ENCODE measurements around the gene SLC6A9. TPM values are rescaled to one million over a fixed set of nuclear protein-coding genes. Genes with fewer than 3 reads are reported as not detected.
A peak's percentile ranks its signal among the peaks of the same experiment; 100 is the strongest.

The SLC6A9 gene
- total and polyA plus RNA-seq, 7 donors = 0.28 to 1.2 (median 0.71) TPM

- intact Hi-C loops (cut with DNase I) = no loop called here
- no peak for ATAC-seq
- 91 to 93% (median 91%) methylated on average over 8 to 9 of the region's 9 CpGs for WGBS, 3 donors
- TF ChIP-seq CTCF (IDR thresholded peaks at IDR 0.05) = no peak
- no peaks in the 10 kb centered on the region for H3K36me3 ChIP-seq (ENCODE audit: insufficient read depth in 1 of 2, low read depth in 1 of 2)
- no peak for DNase-seq
- no peak overlapping the region for H3K27ac ChIP-seq
- H3K4me1 ChIP-seq = peaks cover 6% of the 10 kb centered on the region
- H3K4me3 ChIP-seq = no peak overlapping the region
- H3K27me3 ChIP-seq (ENCODE audit: insufficient read depth in 3 of 3, low read length in 2 of 3) = no peaks in the 10 kb centered on the region
- no peaks in the 10 kb centered on the region for H3K9me3 ChIP-seq
Observed at GRCh38 chr1:43993206-43993914, 37.9 kb downstream of the SLC6A9 start.

DNA sequence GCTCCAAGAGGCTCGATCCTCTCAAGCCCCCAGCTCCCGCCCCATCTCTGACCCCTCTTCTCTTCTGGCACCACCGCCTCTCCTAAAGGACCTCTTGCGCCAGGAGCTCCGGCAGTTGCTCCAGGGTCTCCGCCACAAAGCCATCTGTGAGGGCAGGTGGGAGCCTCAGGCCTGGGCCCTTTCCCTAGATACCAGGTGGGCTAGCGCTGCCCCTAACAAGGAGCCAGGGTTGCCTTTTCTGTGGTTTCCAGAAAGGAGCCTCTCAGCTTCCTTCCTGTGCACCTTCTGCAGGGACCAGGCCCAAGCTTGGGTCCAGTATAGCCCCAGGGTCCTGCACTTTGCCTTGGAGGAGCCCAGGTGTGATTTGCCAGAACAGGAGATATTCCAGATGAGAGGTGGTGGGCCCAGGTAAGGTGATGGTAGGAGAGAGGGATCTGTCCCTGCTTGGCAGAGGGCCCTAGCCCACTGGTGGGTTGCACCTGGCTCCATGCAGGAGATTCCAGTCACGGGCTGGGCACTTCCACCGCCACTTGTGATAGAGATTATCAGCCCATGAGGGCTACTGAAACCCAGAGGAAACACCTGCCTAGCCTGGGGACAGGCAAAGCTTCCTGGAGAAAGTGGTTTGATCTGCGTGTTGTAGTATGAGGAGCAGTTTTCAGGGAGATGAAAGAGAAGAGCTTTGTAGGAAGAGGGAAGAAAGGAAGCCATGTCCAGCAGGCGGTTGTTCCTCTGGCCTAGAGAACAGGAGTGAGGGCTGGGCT is 38.8 kb downstream of the SLC6A9 start:
- no peak for TF ChIP-seq CTCF (IDR thresholded peaks at IDR 0.05)
- H3K4me3 ChIP-seq = peak overlapping the region; percentile 83
- DNase-seq (no peak), ATAC-seq (no peak)
- peaks cover 6% of the 10 kb centered on the region for H3K4me1 ChIP-seq
- no peaks in the 10 kb centered on the region for H3K36me3 ChIP-seq (ENCODE audit: insufficient read depth in 1 of 2, low read depth in 1 of 2)
- H3K27ac ChIP-seq = no peak overlapping the region
- intact Hi-C loops (cut with DNase I) = no loop called here
- no peaks in the 10 kb centered on the region for H3K9me3 ChIP-seq
- 52 to 59% (median 54%) methylated on average over 11 of the region's 11 CpGs for WGBS, 3 donors
- H3K27me3 ChIP-seq (ENCODE audit: insufficient read depth in 3 of 3, low read length in 2 of 3) = no peaks in the 10 kb centered on the region

DNA sequence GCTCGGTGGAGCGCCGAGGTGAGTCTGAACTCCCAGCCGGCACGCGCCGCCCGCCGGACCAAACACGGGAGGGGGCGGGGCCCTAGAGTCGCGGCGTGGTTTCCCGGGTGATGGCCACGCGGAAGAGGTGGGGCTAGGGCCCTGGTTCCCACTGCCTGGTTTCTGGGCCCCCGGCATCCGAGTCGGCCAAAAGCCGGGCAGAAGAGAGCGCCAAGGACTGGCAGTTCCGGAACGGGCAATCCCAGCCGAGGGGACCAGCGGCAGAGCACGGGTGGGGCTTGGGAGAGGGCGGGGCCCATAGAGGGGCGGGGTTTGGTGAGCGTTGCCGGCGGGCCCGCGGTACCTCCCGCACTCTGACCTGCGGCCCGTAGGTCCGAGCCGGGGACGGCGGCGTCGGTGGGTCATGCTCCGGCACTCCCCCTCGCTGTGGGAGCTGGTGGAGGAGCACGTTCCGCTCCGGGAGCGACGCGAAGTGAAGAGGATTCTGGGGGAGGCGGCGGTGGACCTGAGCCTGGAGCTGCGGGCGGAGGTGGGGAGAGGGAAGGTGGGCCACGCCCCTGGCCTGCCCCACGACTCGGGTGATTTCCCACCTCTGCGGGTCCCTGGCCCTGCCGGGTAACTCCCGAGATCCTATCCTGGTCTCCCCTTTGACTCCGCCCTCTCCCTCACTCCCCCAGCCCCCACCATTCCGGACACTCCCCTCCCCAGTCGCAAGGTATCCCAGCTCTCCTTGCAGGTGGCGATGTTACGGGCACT is 39.6 kb downstream of the SLC6A9 start, which contains the start of gene CCDC24:
CCDC24 (plus strand) TSS at position 124 of the 756 bp plus-strand sequence; CDS start at position 404, 280 bp downstream.
- TF ChIP-seq CTCF (IDR thresholded peaks at IDR 0.05) = no peak
- Histone ChIP-seq H3K4me1 (peaks cover 6% of the 10 kb centered on the region), H3K27me3 (ENCODE audit: insufficient read depth in 3 of 3, low read length in 2 of 3) (no peaks in the 10 kb centered on the region), H3K27ac (peak within 1 kb of the TSS; percentile 63), H3K9me3 (no peaks in the 10 kb centered on the region), H3K4me3 (peak within 1 kb of the TSS; percentile 83), H3K36me3 (ENCODE audit: insufficient read depth in 1 of 2, low read depth in 1 of 2) (peaks cover 0 to 6% of the 10 kb centered on the region in 2 donors)
- 1 to 3% (median 1%) methylated on average over 33 to 66 of the region's 66 CpGs for WGBS, 3 donors
- DNase-seq = peak; percentile 89 to 92
- intact Hi-C loops (cut with DNase I) = no loop called here
- peak; percentile 87 to 94 (median 90) for ATAC-seq

DNA sequence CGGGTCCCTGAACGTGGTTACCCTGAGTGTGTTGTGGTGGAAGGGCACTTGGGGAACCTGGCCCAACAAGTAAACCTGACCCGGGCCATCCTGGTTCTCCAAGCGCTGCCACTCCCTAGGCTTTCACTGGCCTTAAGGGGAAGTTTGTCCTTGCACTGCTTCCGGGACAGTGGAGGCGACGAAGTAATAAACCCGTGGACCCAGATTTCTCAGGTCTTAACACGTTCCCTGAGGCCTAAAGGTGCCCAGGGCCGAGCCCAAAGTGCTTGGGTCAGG is 40.1 kb downstream of the SLC6A9 start:
- Histone ChIP-seq H3K4me3 (peak overlapping the region; percentile 83), H3K27ac (peak overlapping the region; percentile 63), H3K27me3 (ENCODE audit: insufficient read depth in 3 of 3, low read length in 2 of 3) (no peaks in the 10 kb centered on the region), H3K9me3 (no peaks in the 10 kb centered on the region), H3K36me3 (ENCODE audit: insufficient read depth in 1 of 2, low read depth in 1 of 2) (peaks cover 0 to 12% of the 10 kb centered on the region in 2 donors), H3K4me1 (peaks cover 6% of the 10 kb centered on the region)
- intact Hi-C loops (cut with DNase I) = no loop called here
- 0 to 1% (median 1%) methylated on average over 10 of the region's 10 CpGs for WGBS, 3 donors
- ATAC-seq (no peak), DNase-seq (no peak)
- TF ChIP-seq CTCF (IDR thresholded peaks at IDR 0.05) = no peak

All from psoas muscle (tissue), 8 donors.